Gastrocnemius medialis (tissue), 4 donors: Measurements from ENCODE around the gene SPECC1.

ENCODE experiments used
- CTCF ChIP-seq, 5 experiments: fragments of 450-650 bp in 3 of 5; fragments of 200-600 bp in 2 of 5; sonication (generic) in 2 of 5; IDR thresholded peaks in 4 of 5; conservative IDR thresholded peaks in 1 of 5; 1 replicate in 4 of 5; 2 replicates in 1 of 5; pipeline ENCODE4 v1.5.1; 2016 to 2019; ENCODE audit warnings: antibody characterized with exemption in 5 of 5, mild to moderate bottlenecking in 3 of 5, moderate library complexity in 3 of 5
- POLR2A ChIP-seq, 2 donors: fragments of 450-650 bp; IDR thresholded peaks; one replicate each; pipeline ENCODE4 v1.6.1; 2017; ENCODE audit warnings: antibody characterized with exemption in 2 of 2, mild to moderate bottlenecking in 2 of 2, moderate library complexity in 2 of 2

GRCh38 chr17:20026960-20027359, 17.8 kb downstream of the SPECC1 start:
- TF ChIP-seq CTCF (IDR thresholded peaks at IDR 0.05 in 4 of 5, conservative IDR thresholded peaks at IDR 0.05 in 1 of 5) (no peak), POLR2A (IDR thresholded peaks at IDR 0.05) (no peak)
